Brain (organoid and tissue), 1 donor: ENCODE measurements around the gene SOST. TPM values are rescaled to one million over a fixed set of nuclear protein-coding genes. Genes with fewer than 3 reads are reported as not detected.

Experiments
- polyA plus RNA-seq: library from polyadenylated mRNA; stranded (reverse); fragments of 350-450 nt; fragmentation: Illumina TruSeq; extraction: RNeasy Lipid Tissue Mini Kit (QIAGEN cat#74804); gene quantifications from one replicate; pipeline ENCODE4 v1.2.3, GENCODE V29; 2015; ENCODE audit warnings: low read depth, low replicate concordance; ENCODE audit not compliant: insufficient read depth

Gene SOST
- polyA plus RNA-seq, 1 donor from 2014 or later, result not detected

Other genes with a start within 250 kb of the SOST start
- 1.3 TPM for gene ETV4, start 212.5 kb downstream of the SOST start, polyA plus RNA-seq
- not detected for gene MEOX1, start 96.9 kb downstream of the SOST start, polyA plus RNA-seq
- gene DUSP3, start 20.2 kb upstream of the SOST start, polyA plus RNA-seq, result 32.7 TPM
- gene CFAP97D1, start 21.6 kb upstream of the SOST start, polyA plus RNA-seq, result not detected
- gene MPP3, start 74.4 kb upstream of the SOST start, polyA plus RNA-seq, result 1.4 TPM
- not detected for gene CD300LG, start 88.4 kb upstream of the SOST start, polyA plus RNA-seq
- gene MPP2, start 148.7 kb upstream of the SOST start, polyA plus RNA-seq, result 27.6 TPM
- gene PPY, start 183.7 kb upstream of the SOST start, polyA plus RNA-seq, result not detected
- not detected for gene PYY, start 195.1 kb upstream of the SOST start, polyA plus RNA-seq
- gene NAGS, start 245.8 kb upstream of the SOST start, polyA plus RNA-seq, result 1.2 TPM